ENCODE measurements around the gene HOXB1. TPM values are rescaled to one million over a fixed set of nuclear protein-coding genes. Genes with fewer than 3 reads are reported as not detected.

The HOXB1 gene
- total RNA-seq, result not detected in 2 replicates

DNA sequence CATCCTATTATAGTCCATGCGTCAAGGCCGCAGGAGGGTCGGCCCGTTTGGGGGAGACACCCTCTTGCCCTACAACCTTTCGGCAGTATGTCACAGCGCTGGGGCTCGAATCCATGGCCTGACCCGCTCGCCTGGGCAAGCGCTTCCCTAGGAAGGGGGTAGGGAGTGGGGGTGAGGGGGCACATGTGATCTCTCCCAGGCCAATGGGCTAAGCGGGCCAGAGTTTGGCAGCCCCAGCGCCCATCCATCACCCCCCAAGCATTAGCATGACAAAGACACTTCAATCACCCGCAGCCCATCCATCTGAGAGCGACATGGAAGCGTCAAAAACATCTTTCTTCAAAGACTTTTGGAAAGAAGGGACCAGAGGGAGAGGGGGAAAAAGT lies at the start of gene HOXB1:
Gene HOXB1, minus strand, starts transcription at position 125 of the 386 bp plus-strand sequence. Its CDS starts 107 bp downstream, at position 18.

DNA sequence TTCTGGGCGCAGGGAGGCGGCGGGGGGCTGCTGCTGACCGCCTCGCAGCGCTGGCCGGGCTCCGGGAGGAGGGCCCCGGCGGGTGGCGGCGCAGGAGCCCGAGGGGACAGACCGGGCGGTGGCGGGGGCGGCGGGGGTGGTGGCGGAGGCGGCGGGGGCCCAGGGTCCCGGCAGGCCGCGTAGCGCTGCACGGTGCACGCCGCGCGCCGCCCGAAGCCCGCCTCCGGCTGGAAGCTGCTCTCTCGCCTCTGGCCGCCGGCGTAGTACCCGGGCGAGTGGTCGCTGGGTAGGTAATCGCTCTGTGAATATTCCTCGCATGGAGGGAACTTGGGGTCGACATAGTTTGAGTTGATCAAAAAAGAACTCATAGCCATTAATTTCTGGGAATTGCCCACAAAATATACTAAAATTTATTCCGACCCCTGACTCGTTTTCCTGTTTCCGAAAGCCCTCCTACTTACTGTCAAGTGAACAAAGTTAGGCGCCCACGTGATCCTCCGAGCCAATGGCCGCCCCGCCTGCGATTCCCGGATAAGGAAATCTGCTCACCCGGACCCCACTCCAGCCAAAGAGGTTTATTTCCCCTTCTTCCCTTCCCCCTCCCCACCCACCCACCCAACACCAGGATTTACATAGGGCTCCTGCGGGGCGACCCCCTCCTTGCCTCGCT lies 47.3 kb upstream of the HOXB1 start, which contains the start of gene HOXB4:
Gene HOXB4, minus strand, starts transcription at position 405 of the 670 bp plus-strand sequence. Its CDS starts 31 bp downstream, at position 374.

DNA sequence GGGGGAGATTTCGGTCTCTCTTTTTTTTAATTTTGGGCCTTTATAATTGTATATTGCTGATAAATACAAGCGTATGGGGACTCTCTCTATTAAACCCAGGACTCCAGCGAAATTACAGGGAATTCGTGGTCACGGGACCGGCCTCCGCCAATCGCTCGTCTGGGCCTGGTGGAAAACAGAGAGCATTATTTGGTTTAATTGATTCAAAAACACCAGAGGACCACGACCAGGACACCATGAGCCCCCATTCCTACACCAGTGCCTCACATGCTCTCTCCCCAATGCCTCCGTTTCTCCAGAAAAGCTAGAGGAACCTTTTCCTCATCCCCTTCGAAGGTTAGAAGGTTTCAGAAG lies 14.2 kb upstream of the HOXB1 start, which contains the start of gene HOXB2:
Gene HOXB2, minus strand, starts transcription at position 88 of the 354 bp plus-strand sequence. CDS start 198 bp downstream, outside the sequence.

Other genes starting within 250 kb of the HOXB1 start
- gene SKAP1, start 100.8 kb downstream of the HOXB1 start, total RNA-seq, result 0.07 and 0.69 TPM in 2 replicates
- gene HOXB2, start 14.1 kb upstream of the HOXB1 start, total RNA-seq, result 11.6 and 16.8 TPM in 2 replicates
- gene HOXB4, start 47.3 kb upstream of the HOXB1 start, total RNA-seq, result 6.7 and 6.9 TPM in 2 replicates
- gene HOXB3, start 59.2 kb upstream of the HOXB1 start, total RNA-seq, result 4.5 and 8.5 TPM in 2 replicates
- 0.54 and 1.1 TPM in 2 replicates for gene HOXB5, start 62.8 kb upstream of the HOXB1 start, total RNA-seq
- 39.8 and 43.2 TPM in 2 replicates for gene HOXB6, start 74.0 kb upstream of the HOXB1 start, total RNA-seq
- gene HOXB7, start 80.0 kb upstream of the HOXB1 start, total RNA-seq, result 35.2 and 45.3 TPM in 2 replicates
- 15.5 and 22.9 TPM in 2 replicates for gene HOXB8, start 84.3 kb upstream of the HOXB1 start, total RNA-seq
- gene HOXB9, start 95.3 kb upstream of the HOXB1 start, total RNA-seq, result 10.6 and 12.9 TPM in 2 replicates
- not detected in 2 replicates for gene PRAC1, start 191.5 kb upstream of the HOXB1 start, total RNA-seq
- not detected in 2 replicates for gene PRAC2, start 192.2 kb upstream of the HOXB1 start, total RNA-seq
- gene HOXB13, start 197.7 kb upstream of the HOXB1 start, total RNA-seq, result not detected in 2 replicates